Nephron (organoid): Measurements from ENCODE around the gene RAB6B.

Experiments
- H3K27ac Mint-ChIP-seq, 3 experiments: 2 replicates each; pipeline ENCODE4 v1.8.0; 2020; ENCODE audit warnings: mixed read lengths in 3 of 3, mild to moderate bottlenecking in 2 of 3, moderate library complexity in 1 of 3
- H3K27me3 Mint-ChIP-seq: 2 replicates; pipeline ENCODE4 v1.8.0; 2021; ENCODE audit warnings: low read depth, mild to moderate bottlenecking, moderate library complexity, mixed read lengths
- H3K36me3 Mint-ChIP-seq: 2 replicates; pipeline ENCODE4 v1.8.0; 2020; ENCODE audit warnings: low read depth, mixed read lengths
- H3K4me1 Mint-ChIP-seq: 2 replicates; pipeline ENCODE4 v1.8.0; 2020; ENCODE audit warnings: mixed read lengths
- H3K4me3 Mint-ChIP-seq, 3 experiments: 2 replicates each; pipeline ENCODE4 v1.8.0; 2020; ENCODE audit warnings: mild to moderate bottlenecking in 3 of 3, mixed read lengths in 3 of 3, moderate library complexity in 2 of 3
- H3K9me3 Mint-ChIP-seq: 2 replicates; pipeline ENCODE4 v1.8.0; 2020; ENCODE audit warnings: mixed read lengths
- TF ChIP-seq, protein P1 (sequence below), 3 experiments: fragments of 200-600 bp; sonication (generic); IDR thresholded peaks; one replicate each; pipeline ENCODE4 v1.5.0; 2021; ENCODE audit warnings: antibody characterized with exemption in 3 of 3; ENCODE audit not compliant: unreplicated experiment in 3 of 3

RAB6B gene

DNA sequence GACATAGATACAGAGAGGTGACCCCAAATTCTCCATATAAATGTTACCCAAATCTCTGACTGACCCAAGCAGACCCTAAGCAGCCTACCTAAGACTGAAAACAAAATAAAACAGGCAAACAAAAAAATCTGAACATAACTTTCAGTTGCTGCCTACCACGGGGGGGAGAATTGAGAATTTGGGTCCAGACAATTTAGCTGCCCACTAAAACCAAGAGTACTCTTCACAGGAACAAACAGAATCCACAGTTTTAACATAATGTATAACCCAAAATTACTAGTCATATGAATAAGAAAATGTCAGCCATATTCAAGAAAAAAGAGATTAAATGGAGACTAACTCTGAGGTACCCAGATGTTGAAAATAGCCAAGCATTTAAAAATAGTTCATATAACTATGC is 45.6 kb downstream of the RAB6B start:
- H3K4me3 Mint-ChIP-seq = no peak overlapping the region
- H3K27ac Mint-ChIP-seq = no peak overlapping the region
- H3K36me3 Mint-ChIP-seq = peaks cover 3% of the 10 kb centered on the region
- H3K4me1 Mint-ChIP-seq = no peaks in the 10 kb centered on the region
- TF ChIP-seq, protein P1, sequence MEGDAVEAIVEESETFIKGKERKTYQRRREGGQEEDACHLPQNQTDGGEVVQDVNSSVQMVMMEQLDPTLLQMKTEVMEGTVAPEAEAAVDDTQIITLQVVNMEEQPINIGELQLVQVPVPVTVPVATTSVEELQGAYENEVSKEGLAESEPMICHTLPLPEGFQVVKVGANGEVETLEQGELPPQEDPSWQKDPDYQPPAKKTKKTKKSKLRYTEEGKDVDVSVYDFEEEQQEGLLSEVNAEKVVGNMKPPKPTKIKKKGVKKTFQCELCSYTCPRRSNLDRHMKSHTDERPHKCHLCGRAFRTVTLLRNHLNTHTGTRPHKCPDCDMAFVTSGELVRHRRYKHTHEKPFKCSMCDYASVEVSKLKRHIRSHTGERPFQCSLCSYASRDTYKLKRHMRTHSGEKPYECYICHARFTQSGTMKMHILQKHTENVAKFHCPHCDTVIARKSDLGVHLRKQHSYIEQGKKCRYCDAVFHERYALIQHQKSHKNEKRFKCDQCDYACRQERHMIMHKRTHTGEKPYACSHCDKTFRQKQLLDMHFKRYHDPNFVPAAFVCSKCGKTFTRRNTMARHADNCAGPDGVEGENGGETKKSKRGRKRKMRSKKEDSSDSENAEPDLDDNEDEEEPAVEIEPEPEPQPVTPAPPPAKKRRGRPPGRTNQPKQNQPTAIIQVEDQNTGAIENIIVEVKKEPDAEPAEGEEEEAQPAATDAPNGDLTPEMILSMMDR (IDR thresholded peaks at IDR 0.05; ENCODE audit: unreplicated experiment in 3 of 3) = no peak
- no peaks in the 10 kb centered on the region for H3K9me3 Mint-ChIP-seq
- no peaks in the 10 kb centered on the region for H3K27me3 Mint-ChIP-seq

DNA sequence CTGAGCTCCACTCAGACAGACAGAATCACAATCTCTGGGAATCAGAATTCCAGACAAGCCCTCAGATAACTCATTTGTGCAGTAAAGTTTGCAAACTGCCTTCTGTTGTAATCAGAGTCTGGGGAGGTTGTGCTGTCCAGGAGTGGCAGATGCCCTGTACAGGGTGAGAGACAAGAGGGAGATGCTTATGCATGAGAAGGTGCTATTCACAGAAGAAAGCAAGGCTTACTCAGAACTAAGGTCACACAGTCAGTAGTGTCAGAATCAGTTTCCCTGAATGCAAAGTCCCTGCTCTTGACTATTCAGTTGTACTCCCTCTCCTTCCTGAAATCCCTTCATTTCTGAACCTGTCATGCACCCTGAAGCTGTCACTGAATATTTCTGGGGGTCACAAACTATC is 46.3 kb downstream of the RAB6B start:
- Mint-ChIP-seq H3K9me3 (no peaks in the 10 kb centered on the region), H3K4me1 (no peaks in the 10 kb centered on the region), H3K27ac (no peak overlapping the region), H3K36me3 (peaks cover 3% of the 10 kb centered on the region), H3K27me3 (no peaks in the 10 kb centered on the region), H3K4me3 (no peak overlapping the region)
- TF ChIP-seq, protein P1 (IDR thresholded peaks at IDR 0.05; ENCODE audit: unreplicated experiment in 3 of 3) = no peak

DNA sequence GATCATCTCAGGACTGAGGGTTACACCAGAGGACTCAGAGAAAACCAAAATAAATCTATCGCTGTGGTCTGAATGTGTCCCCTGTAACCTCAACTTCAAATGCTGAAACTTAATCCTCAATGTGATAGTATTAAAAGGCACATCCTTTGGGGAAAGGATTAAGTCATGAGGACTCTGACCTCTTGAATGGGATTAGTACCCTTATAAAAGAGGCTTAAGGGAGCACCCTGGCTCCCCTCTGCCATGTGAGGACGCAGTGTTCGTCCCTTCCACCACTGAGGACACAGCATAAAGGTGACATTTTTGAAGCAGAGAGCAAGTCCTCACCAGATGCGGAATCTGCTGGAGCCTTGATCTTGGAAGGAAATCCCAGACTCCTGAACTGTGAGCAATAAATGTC is 50.6 kb downstream of the RAB6B start:
- TF ChIP-seq, protein P1 (IDR thresholded peaks at IDR 0.05; ENCODE audit: unreplicated experiment in 3 of 3) = no peak
- Mint-ChIP-seq H3K27me3 (no peaks in the 10 kb centered on the region), H3K4me1 (no peaks in the 10 kb centered on the region)

DNA sequence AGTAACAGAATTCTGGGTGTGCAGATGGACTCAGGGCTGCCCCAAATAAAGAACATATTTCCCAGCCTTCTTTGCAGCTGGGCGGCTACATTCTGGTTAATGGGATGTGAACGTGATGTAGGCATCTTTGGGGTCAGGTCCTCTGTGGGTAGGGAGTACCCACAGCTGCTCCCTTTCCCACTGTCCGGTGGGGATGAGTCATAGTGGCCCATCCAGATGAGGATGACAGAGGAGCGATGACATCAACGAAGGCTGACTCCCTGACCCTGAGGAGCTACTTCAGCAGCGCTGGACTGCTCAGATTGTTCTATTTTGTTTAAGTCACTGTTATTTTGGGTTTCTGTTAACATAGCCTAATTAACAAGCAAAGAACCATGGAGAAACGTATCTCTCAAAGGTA is 52.0 kb downstream of the RAB6B start:
- H3K9me3 Mint-ChIP-seq = no peaks in the 10 kb centered on the region
- H3K27ac Mint-ChIP-seq = no peak overlapping the region
- no peaks in the 10 kb centered on the region for H3K27me3 Mint-ChIP-seq
- H3K4me1 Mint-ChIP-seq = no peaks in the 10 kb centered on the region
- TF ChIP-seq, protein P1 (IDR thresholded peaks at IDR 0.05; ENCODE audit: unreplicated experiment in 3 of 3) = no peak
- no peak overlapping the region for H3K4me3 Mint-ChIP-seq
- peaks cover 3% of the 10 kb centered on the region for H3K36me3 Mint-ChIP-seq

More for the DNA sequence above, 50.6 kb downstream of the RAB6B start:
- H3K9me3 Mint-ChIP-seq = no peaks in the 10 kb centered on the region
- H3K4me3 Mint-ChIP-seq = no peak overlapping the region
- peaks cover 3% of the 10 kb centered on the region for H3K36me3 Mint-ChIP-seq
- no peak overlapping the region for H3K27ac Mint-ChIP-seq

DNA sequence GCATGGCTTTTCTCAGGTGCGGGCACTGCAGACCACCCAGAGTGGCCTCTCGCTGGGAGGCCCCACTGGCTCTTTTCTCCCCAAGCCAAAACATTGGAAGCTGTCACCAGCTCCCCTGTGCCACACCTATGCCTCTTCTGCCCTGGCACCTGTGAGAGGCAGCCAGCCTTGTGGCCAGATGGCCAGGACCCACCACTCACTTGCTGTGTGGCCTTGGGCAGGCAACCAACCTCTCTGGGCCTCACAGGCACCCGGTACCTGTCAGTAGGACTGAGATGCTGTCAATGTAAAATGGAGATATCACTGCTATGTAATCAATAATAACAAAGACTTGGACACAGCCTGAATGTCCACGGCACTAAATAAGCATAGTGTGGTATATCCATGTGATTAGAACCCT is 53.5 kb downstream of the RAB6B start:
- H3K36me3 Mint-ChIP-seq = peaks cover 3% of the 10 kb centered on the region
- no peaks in the 10 kb centered on the region for H3K9me3 Mint-ChIP-seq

DNA sequence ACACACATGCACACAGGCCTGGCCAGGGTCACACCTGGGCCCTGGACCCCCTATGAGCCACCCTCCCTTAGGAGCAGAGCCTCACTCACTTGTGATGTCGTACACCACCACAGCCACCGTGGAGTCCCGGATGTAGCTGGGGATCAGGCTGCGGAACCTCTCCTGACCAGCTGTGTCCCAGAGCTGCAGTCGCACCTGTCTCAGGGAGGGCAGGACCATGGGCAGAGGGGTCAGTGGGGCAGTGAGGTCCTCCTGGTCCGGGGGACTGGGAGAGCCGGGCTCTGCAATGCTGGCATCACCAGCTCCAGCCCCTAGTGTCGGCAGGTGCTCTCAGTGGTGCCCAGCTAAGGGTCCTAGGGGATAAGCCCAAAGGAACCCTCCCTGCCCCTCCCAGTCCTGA is 54.5 kb downstream of the RAB6B start:
- no peaks in the 10 kb centered on the region for H3K4me1 Mint-ChIP-seq

More for the DNA sequence above, 53.5 kb downstream of the RAB6B start:
- TF ChIP-seq, protein P1 (IDR thresholded peaks at IDR 0.05; ENCODE audit: unreplicated experiment in 3 of 3) = no peak
- H3K4me1 Mint-ChIP-seq = no peaks in the 10 kb centered on the region
- H3K4me3 Mint-ChIP-seq = no peak overlapping the region
- no peak overlapping the region for H3K27ac Mint-ChIP-seq
- H3K27me3 Mint-ChIP-seq = no peaks in the 10 kb centered on the region

More for the DNA sequence above, 54.5 kb downstream of the RAB6B start:
- Mint-ChIP-seq H3K36me3 (peaks cover 3% of the 10 kb centered on the region), H3K27me3 (no peaks in the 10 kb centered on the region), H3K27ac (no peak overlapping the region), H3K4me3 (no peak overlapping the region), H3K9me3 (no peaks in the 10 kb centered on the region)
- TF ChIP-seq, protein P1 (IDR thresholded peaks at IDR 0.05; ENCODE audit: unreplicated experiment in 3 of 3) = no peak
